Activated T-helper 1 cell treated with anti-CD3 and anti-CD28 coated beads, Interleukin-2, amount 50 U/mL, for 16 hours (primary cell): ENCODE results near the gene FTCD.
"Not testable (repeated sequence)": the region's sequence is repeated elsewhere in the genome, so short reads cannot be mapped to it uniquely, and the experiment has no call there.

ENCODE experiments used
- DNase-seq, 2 donors: peaks; one replicate each; pipeline ENCODE4 v3.0.0-alpha.2; 2020; ENCODE audit warnings: low read depth in 1 of 2, low spot score in 1 of 2

Gene FTCD

DNA sequence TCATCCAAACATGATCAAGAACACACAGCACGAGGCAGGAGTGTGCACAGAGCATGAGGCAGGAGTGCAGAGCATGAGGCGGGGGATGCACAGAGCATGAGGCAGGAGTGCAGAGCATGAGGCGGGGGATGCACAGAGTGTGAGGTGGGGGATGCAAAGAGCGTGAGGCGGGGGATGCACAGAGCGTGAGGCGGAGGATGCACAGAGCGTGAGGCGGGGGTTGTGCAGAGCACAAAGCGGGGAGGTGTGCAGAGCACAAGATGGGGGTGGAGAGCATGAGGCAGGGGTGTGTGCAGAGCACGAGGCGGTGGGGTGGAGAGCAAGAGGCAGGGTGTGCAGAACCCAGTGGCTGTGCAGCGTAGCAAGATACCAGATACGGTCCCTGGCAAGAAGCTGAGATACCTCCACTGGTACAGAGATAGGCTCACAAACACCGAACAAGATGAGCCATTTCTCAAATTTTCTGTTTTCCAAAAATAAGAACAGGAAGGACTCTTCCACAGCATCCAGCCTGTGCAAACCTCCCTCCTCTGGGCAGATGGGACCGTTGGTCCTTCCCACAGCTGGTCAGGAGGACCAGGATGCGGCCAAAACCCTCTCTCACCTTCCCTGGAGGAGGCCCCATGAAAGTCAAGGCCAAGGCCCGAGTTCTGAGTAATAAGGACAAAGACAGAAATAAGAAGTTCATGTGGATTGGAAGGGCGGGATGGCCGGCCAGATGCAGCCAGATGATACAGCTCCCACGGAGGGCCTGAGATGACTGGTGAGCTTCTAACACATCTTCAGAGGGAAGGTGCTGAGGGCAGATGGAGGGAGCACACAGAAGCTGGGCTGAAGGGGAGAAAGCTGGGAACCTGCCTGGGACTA lies 16.9 kb upstream of the FTCD start:
- DNase-seq: no peak

DNA sequence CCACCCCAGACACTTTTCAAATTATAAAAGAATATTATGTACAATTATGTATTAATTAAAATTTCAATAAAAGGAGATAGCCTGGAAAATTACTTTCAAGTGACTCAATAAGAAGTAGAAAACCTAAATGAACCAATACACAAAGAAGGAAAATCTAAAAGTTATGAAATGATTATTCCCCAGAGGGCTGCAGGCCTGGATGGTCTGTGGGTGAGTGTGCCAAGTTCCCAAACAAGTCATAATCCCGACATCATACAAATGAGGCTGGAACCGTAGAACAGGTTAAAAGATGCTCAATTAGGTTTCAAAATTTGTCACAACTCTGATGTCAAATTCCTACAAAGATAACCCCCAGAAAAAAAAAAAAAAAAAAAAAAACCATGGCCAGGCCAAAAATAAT lies 16.2 kb upstream of the FTCD start:
- DNase-seq: no peak

DNA sequence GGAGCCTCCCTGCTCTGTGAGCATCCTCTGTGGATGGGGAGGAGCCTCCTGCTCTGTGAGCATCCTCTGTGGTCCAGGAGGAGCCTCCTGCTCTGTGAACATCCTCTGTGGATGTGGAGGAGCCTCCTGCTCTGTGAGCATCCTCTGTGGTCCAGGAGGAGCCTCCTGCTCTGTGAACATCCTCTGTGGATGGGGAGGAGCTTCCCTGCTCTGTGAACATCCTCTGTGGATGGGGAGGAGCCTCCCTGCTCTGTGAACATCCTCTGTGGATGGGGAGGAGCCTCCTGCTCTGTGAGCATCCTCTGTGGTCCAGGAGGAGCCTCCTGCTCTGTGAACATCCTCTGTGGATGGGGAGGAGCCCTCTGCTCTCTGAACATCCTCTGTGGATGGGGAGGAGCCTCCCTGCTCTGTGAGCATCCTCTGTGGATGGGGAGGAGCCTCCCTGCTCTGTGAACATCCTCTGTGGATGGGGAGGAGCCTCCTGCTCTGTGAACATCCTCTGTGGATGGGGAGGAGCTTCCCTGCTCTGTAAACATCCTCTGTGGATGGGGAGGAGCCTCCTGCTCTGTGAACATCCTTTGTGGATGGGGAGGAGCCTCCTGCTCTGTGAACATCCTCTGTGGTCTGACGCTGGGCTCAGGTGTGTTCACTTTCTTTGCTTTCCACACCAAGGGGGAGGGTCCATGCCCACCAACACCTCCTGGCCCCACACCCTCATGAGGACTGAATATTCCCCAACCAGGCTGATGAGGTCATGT lies 15.2 kb upstream of the FTCD start:
- not testable (repeated sequence) for DNase-seq

GRCh38 chr21:46168659-46169386 lies 13.4 kb upstream of the FTCD start:
- DNase-seq: no peak

DNA sequence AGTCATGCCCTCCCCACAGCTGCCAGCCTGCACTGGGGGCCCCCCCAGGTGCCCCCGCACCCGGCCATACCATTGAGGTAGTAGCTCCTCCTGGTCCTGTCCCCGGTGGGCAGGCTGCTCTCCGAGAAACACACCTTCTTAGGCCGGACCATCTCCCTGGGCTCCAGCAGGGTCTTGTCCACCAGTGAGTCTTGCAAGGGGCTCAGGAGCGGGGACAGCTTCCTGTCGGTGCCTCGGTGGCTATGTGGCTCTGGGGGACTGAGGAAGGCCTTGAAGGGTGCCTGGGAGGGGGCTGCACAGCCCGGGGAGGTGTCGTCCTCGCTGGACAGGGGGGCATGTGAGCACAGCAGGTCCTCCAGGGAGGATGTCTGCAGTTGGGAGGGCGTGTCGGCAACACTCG lies 12.9 kb upstream of the FTCD start:
- no peak for DNase-seq

- no peak for DNase-seq
Measured at GRCh38 chr21:46165098-46165497, 9.7 kb upstream of the FTCD start.

- DNase-seq: no peak
Measured at GRCh38 chr21:46163380-46163779, 8.0 kb upstream of the FTCD start.

GRCh38 chr21:46161633-46162592 lies 6.5 kb upstream of the FTCD start:
- no peak for DNase-seq

DNA sequence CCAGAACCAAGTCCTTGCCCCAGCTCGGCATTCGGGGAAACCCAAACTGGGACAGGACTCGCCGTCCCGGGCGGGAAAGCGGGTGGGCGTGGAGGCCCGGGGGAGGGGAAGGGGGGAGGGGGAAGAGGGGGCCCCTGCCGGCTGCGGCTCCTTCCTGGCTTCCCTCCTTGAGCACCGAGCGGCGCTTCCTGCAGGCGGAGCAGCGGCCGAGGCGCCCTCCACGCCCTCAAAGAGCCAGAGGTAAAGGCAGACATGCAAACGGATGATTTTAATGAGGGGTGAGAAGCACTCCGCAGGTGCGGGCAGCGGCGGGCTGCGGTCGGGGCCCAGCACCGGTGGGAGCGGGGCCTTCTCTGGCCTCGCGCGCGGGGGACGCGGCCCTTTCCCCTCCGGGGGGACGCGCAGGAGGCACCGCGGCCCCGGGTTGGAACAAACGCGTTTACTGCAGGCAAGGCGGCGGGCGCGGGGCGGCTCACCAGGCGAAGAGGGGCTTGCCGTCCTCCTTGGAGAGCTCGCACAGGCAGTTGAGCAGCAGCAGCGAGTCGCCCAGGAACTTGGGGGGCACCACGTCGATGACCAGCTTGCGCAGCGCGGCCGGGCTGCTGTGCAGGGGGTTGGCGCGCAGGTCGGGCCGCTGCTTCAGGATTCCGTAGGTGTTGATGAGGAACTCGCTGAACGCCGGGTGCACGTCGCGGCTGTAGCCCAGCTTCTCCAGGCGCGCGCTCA lies 5.7 kb upstream of the FTCD start:
- peak in 1 of 2 donors; percentile 3 for DNase-seq

DNA sequence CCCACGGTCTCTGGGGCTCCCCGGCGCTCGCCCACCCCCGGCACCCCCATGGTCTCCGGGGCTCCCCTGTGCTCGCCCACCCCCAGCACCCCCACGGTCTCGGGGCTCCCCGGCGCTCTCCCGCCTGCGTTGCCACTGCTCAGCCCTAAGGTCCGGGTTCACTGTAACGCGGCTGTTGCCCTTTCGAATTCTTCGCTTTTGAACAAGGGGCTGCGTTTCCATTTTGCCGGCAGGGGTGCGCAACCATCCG lies 5.2 kb upstream of the FTCD start:
- peak in 1 of 2 donors; percentile 2 for DNase-seq

GRCh38 chr21:46159841-46160656 lies 4.7 kb upstream of the FTCD start:
- peak in 1 of 2 donors; percentile 2 for DNase-seq

- peak in 1 of 2 donors; percentile 1 for DNase-seq
Measured at GRCh38 chr21:46159390-46159789, 4.0 kb upstream of the FTCD start.

GRCh38 chr21:46158666-46159300 lies 3.4 kb upstream of the FTCD start:
- peak in 1 of 2 donors; percentile 1 for DNase-seq

GRCh38 chr21:46157987-46158451 lies 2.6 kb upstream of the FTCD start:
- DNase-seq: peak in 1 of 2 donors; percentile 0

- DNase-seq: no peak
Measured at GRCh38 chr21:46157396-46157986, 2.1 kb upstream of the FTCD start.

DNA sequence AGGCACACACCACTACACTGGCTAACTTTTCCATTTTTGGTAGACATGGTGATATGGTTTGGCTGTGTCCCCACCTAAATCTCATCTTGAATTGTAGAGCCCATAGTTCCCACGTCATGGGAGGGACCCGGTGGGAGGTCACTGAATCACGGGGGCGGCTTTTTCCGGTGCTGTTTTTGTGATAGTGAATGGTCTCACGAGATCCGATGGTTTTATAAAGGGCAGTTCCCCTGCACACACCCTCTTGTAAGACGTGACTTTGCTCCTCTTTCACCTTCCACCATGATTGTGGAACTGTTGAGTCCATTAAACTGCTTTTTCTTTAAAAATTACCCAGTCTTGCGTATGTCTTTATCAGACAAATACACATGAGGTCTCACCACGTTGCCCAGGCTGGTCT lies 1.3 kb upstream of the FTCD start:
- DNase-seq: no peak

DNA sequence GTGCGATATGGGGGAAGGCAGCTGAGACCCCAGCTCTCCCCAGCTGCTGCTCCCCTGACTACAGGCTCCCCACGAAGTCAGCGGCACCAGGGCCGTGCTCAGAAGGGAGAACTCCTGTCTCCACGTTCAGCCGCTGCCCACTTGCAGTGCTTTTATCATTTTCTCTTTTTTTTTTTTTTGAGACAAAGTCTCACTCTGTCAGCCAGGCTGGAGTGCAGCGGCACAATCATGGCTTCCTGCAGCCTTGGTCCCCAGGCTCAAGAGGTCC lies 933 bp upstream of the FTCD start:
- DNase-seq: no peak

DNA sequence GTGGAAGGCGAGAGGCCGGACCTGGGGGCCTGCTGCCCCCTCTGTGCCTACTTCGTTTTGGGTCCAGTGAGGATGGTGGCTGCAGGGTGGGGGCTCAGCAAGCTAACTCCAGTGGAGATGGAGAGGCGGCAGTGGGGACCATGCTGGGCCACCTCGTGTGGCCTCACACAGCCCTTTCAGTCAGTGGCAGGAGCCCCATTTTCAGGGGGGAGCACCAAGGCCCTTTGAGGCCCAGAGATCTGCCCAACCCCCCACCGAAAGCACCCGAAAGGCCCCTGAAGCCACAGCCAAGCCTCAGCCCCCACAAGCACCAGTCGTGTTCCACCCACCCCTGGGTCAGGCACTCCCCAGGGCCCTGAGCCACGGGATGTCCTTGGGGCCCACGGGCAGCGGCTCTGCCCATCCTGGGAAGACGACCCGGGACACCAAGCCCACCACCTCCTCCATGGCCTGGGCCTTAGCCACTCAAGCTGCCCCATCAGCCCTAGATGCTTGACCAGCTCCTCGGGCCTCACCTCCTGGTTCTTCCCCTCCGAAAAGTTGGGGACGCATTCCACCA lies 345 bp downstream of the FTCD start:
- DNase-seq: peak in 1 of 2 donors; percentile 2
